ENCODE data around the gene SETD9.
A peak's percentile ranks its signal among the peaks of the same experiment; 100 is the strongest.

The SETD9 gene

DNA sequence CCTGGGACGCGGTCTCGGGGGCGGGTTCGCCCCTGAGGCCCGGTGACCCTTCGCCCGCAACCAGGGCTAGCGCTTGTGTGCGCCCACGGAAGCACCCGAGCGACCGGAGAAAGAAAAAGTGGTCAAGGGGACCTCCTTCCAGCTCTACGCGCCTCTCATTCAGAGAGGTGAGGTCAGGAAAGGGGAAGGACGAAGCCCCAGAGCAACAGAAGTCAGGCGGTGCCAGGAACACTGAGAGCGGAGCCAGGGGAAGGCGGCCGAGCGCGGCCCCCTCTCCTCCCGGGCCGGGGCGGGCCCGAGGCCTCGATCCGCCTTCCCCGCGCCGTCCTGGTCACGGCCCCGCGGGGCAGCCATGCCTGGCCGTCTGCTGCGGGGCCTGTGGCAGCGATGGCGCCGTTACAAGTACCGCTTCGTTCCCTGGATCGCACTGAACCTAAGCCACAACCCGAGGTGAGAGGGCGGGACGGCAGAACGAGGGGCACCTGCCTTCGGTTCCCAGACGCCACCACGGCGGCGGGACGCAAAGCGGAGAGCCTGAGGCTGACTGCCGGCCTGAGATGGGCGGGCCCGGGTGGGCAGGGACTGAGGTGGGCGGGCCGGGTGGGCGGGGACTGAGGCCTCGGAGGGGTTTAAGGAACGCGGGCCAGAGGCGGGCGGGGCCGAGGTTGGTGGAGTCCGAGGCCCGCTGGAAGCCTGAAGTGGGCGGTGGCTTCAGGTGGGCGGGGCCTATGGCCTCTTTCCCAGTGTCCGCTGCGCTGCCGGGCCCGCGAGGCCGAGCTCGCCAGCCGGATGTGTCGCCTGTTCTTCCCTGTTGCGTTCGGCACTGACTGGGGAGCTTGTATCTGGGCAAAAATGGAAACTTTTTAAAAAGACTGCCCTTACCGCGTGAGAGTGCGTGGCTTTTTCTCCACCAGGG lies at the start of gene SETD9:
Gene SETD9, plus strand, starts transcription at position 303 of the 916 bp plus-strand sequence. Its CDS starts 50 bp downstream, at position 353.
- DNase-seq, result peak; percentile 79

- DNase-seq, result no peak
Measured at GRCh38 chr5:56861893-56862485, 47.4 kb upstream of the SETD9 start.

DNA sequence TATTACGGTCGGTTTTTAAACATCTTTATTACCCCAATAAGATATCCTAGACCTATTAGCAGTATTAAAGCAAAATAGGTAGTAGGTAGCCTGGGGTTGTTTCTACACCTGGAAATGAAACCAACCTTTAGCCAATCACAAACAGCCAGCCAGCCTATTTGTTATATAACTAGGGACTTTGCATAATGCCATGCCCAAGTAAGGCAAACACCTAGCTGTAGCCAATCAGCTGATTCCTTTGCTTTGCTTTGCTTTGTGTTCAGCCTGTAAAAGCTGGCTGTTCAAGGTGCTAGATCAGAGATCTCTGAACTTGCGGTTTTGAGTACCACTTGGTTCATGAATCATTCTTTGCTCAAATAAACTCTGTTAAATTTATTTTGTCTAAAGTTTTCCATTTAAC lies 46.5 kb upstream of the SETD9 start:
- DNase-seq, result no peak

DNA sequence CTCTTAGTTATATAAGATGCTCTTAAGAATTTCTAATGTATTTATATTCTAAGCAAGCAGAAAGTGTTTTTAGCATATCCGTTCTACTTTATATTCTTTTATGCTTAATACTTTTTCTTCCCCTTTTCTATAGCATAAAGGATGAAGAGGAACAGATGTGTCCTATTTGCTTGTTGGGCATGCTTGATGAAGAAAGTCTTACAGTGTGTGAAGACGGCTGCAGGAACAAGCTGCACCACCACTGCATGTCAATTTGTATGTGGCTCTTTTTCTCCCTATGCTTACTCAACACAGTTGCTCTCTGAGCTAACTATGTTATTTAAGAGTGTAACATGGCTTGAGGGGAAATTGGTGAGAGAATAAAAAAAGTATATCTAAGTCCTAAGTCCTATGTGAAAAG lies 37.6 kb upstream of the SETD9 start:
- no peak for DNase-seq

GRCh38 chr5:56873056-56873455 lies 36.3 kb upstream of the SETD9 start:
- no peak for DNase-seq

DNA sequence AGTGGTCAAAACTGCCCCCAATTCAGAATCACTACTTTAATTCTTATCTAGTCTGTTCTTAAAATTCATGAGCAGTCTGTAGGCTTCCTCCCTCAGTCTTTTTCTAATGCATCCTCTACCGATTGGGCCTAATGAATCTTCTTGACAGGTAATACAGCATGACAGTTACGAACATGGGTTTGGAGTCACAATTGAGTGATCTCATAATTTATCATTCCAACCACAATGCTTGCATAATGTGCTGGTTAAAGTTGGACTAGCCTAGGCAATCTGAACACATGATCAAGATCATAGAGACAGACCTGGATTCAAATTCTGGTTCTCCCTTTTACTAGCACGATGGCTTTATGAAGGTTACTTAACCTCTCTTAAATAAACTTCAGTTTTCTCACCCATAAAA lies 33.1 kb upstream of the SETD9 start:
- no peak for DNase-seq

DNA sequence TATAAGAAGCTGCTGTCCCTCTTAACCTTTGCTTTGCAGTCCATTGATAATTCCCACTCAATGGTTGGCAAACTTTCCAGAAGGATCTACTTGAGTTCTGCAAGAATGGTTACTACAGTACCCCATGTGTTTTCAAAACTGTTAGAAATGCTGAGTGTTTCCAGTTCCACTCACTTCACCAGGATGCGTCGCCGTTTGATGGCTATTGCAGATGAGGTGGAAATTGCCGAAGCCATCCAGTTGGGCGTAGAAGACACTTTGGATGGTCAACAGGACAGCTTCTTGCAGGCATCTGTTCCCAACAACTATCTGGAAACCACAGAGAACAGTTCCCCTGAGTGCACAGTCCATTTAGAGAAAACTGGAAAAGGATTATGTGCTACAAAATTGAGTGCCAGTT lies 27.8 kb upstream of the SETD9 start:
- no peak for DNase-seq

- no peak for DNase-seq
Measured at GRCh38 chr5:56893251-56893951, 16.0 kb upstream of the SETD9 start.

DNA sequence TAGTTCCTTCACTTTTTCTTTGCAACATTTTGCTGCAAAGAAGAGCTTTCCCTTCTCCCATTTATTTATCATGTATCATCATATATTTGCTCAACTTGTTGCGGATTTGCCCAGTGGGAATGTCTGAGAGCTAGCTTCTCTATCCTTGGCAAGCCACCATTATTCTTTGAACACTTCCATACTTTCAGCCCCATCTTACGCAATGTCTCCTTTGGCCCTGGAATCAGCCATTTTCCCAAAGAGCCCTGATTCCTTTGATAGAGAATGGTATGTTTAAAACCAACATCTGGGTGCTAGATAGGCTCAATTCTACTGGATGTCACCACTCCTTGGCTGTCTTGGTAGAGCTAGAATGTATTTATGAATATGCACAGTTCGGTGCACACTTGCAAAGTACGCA lies 12.6 kb upstream of the SETD9 start:
- no peak for DNase-seq

- no peak for DNase-seq
Measured at GRCh38 chr5:56898213-56898612, 11.2 kb upstream of the SETD9 start.

GRCh38 chr5:56900395-56900794 lies 9.0 kb upstream of the SETD9 start:
- DNase-seq, result no peak

DNA sequence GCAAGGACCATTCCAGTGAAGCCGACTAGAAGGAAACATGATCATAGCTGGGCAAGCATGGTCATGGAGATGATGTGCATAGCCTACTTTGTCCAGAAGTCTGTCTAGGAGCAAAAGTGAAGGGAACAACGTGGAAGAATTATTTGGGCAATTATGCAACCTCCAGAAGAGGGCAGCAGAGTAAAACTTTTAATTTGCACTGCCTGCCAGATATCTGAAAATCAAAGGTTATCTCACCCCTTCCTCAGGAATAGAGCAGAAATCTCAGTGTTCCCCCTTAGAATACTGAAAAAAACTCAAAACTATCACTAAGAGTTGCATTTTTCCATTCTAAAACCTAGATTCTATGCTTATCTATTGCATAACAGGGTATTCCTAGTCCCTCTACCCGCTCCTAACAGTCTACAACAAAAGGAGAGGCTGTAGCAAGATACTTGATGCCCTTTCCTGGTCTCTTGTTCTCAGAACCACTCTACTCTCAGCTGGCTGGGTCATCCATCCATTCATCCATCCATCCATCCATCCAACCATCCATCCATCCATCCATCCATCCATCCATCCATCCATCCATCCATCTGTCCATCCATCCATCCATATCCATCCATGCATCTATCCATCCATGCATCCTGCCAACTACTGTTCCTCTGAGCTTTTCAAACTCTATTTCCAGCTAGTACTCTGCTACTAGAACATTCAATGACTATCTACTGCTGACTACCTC lies 8.4 kb upstream of the SETD9 start:
- peak; percentile 28 for DNase-seq

- no peak for DNase-seq
Measured at GRCh38 chr5:56908942-56909293, 478 bp upstream of the SETD9 start.

DNA sequence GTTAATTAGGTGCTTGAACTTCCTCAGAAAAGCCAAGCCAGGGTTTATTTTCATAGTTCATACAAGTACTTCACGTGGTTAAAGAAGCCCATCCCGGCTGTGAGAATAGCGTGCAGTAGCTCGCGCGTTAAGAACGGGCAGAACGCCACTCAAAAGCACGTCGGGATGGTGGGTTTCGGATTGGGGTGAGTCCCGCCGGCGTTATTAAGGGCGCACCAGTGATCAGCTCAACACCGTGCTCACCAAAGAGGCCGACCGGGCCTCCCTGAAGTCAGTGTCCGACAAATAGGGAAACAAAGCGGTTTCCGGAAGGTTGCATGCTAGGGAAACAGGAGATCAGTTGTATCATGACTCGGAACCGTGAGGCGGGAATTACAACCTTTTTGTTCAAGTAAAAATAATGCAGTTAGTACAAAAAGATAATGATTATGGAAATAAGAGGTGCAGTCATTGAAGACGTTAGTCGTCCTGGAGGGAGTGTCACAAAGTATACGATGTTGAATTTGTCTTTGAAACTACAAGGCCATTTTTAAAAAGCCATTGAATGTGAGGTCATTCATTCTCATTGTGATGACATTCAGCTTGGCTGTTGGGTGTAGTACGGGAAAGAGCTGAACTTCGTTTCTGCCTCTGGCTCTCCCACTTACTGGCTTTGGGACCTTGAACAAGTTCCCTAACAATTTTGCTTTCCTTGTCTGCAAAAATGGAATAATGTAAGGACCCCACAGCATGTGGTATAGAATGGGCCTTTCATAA lies 992 bp downstream of the SETD9 start:
- DNase-seq, result peak; percentile 30

- DNase-seq, result no peak
Measured at GRCh38 chr5:56913766-56914165, 4.4 kb downstream of the SETD9 start.

DNA sequence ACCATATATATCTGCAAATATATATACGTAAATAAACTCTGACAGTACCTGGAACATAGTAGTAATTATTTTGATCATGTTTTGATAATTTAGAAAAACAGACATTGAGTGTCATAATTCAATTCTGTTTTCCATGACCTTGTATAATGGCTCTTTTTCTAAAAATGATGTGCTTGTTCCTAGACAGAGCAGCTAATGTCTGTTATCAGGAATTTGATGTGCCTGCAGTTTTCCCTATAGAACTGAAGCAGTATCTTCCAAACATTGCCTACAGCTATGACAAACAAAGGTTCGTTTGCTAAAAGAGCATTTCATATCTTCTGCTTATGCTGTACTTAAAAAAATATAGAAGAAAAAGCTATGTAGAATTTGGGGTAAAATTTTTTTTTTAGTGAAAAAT lies 5.3 kb downstream of the SETD9 start:
- no peak for DNase-seq

GRCh38 chr5:56917534-56917933 lies 8.1 kb downstream of the SETD9 start:
- DNase-seq, result no peak

GRCh38 chr5:56918054-56918453 lies 8.7 kb downstream of the SETD9 start:
- no peak for DNase-seq

DNA sequence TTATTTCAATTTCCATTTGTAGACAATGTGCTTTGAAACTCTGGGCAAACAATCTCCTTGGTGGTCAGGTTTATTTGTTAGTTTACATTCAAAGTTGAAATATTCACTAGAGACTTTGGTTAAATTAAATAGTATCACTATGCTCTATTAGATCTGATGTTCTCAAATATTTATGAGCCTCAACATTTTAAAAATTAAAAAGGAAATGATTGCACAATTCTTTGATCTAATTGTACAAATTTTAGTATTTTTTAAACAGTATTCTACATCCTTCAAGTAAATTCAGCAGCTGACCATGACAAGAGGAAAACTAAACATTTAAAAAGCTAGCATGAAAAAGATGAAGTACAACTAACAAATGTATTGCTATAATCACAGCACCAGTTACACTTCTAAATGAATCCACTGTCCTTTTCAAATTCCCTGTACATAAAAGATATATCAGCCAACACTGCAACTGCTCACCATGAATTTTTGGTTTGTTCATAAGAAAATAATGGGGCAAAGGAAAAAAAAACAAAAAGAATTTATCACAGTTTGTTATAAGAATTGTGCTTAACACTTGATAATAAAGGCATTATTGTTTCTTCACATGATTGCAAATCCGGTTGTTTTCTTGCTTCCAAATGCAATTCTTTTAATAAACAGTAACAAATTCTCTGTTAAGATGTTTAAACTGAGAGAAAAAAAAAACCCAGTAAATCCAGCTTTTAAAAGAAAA lies 10.7 kb downstream of the SETD9 start:
- DNase-seq, result no peak

- DNase-seq, result no peak
Measured at GRCh38 chr5:56922922-56923321, 13.5 kb downstream of the SETD9 start.

GRCh38 chr5:56934325-56934724 lies 24.9 kb downstream of the SETD9 start:
- no peak for DNase-seq

GRCh38 chr5:56938858-56939257 lies 29.5 kb downstream of the SETD9 start:
- no peak for DNase-seq

Measured in NCI-H526 treated with DMSO at 0.1 percent for 48 hours (cell line).